Stimulated activated CD4-positive, alpha-beta T cell treated with anti-CD3 and anti-CD28 coated beads, Interleukin-12 subunit alpha, Interleukin-12 subunit beta, amount 100 ng/mL, for 24 hours (primary cell): ENCODE measurements around the gene SLC35G3.
"Not testable (repeated sequence)": the region's sequence is repeated elsewhere in the genome, so short reads cannot be mapped to it uniquely, and the experiment has no call there.

Experiments
- DNase-seq, 2 experiments: peaks; one replicate each; pipeline ENCODE4 v3.0.0-alpha.2; 2020; ENCODE audit warnings: low read depth in 2 of 2

The SLC35G3 gene

GRCh38 chr17:35210741-35211140, 16.5 kb upstream of the SLC35G3 start:
- DNase-seq, result no peak

- not testable (repeated sequence) for DNase-seq
Observed at GRCh38 chr17:35202582-35202981, 8.4 kb upstream of the SLC35G3 start.

- DNase-seq, result not testable (repeated sequence)
Observed at GRCh38 chr17:35195062-35195461, 869 bp upstream of the SLC35G3 start.

DNA sequence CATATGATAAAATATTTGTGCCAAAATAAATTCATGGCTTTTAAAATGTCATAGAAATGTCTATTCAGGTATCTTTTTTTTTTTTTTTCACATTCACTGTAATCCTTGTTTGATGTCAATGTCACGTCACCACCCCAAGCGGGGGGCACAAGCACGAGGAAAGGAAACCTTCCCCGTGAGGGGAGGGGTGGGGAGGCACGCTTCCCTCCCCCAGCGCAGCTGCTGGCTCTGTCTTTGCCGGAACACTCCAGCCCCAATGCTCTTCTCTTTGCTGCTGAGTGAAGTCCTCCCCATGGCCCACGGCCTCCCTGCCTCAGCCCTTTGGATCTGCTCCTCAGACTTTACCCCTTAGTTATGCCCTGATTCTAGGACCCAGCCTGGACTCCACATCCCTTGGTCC, 1.5 kb downstream of the SLC35G3 start:
- DNase-seq, result no peak

DNA sequence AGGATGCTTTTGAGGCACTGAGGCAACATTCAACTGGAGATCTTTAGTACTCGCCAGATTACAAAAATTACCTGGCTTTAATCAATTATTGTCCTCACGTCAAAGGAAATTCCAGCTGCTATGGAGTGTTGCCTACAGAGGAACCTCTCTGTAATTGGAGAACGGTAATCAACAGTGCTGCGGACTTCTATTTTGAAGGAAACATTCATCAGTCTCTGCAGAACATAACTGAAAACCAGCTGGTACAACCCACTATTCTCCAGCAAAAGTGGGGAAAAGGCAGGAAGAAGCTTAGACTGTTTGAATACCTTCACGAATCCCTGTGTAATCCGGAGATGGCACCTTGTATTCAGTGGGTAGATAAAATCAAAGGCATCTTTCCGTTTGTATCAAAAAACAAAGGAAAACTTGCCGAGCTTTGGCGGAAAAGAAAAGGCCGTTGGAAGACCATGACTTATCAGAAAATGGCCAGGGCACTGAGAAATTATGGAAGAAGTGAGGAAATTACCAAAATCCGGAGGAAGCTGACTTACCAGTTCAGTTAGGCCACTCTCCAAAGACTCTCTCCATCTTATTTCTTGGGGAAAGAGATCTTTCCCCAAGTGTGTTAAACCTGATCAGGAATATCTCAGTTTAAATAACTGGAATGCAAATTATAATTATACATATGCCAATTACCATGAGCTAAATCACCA, 3.0 kb downstream of the SLC35G3 start:
- DNase-seq, result no peak

- DNase-seq, result no peak
Observed at GRCh38 chr17:35189291-35189690, 4.9 kb downstream of the SLC35G3 start.

- DNase-seq, result no peak
Observed at GRCh38 chr17:35188111-35188510, 6.1 kb downstream of the SLC35G3 start.

- DNase-seq, result no peak
Observed at GRCh38 chr17:35187481-35187880, 6.7 kb downstream of the SLC35G3 start.

DNA sequence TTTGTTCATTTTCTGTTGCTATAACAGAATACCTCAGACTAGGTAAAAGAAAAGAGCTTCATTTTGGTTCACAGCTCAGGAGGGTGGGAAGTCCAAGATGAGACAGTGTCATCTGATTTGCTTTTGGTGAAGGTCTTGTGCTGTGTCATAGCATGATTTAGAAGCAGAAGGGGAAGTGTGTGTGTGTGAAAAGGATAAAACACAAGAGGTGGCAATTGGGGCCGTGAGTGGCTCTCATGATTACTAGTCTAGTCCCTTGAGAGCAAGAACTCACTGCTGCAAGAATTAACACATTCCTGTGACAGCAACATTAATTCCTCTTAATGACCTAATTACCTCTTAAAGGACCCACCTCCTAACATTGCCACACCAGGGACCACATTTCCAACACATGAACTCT, 8.3 kb downstream of the SLC35G3 start:
- no peak for DNase-seq

GRCh38 chr17:35184274-35184673, 9.9 kb downstream of the SLC35G3 start:
- DNase-seq, result no peak

- no peak for DNase-seq
Observed at GRCh38 chr17:35183332-35183731, 10.9 kb downstream of the SLC35G3 start.

- not testable (repeated sequence) for DNase-seq
Observed at GRCh38 chr17:35179379-35179778, 14.8 kb downstream of the SLC35G3 start.

DNA sequence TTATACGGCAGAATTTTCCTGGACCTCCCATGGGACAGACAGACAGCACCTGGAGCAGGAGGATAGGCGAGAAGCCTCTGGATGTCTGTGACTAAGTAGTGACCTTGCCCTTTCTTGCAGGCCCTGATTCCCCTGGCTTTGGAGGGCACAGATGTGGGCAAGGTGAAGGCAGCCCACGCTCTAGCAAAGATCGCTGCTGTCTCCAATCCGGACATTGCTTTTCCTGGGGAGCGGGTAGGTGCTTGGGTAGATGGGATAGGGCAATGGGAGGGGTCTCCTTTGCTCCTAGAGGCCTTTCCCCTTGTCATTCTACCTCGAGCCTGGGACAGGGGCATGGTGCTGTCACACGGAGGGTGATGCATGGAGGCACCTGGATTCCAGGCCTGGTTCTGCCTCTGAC, 17.3 kb downstream of the SLC35G3 start:
- DNase-seq, result no peak

- no peak for DNase-seq
Observed at GRCh38 chr17:35175638-35176415, 18.4 kb downstream of the SLC35G3 start.

GRCh38 chr17:35174835-35175334, 19.3 kb downstream of the SLC35G3 start:
- DNase-seq, result no peak

DNA sequence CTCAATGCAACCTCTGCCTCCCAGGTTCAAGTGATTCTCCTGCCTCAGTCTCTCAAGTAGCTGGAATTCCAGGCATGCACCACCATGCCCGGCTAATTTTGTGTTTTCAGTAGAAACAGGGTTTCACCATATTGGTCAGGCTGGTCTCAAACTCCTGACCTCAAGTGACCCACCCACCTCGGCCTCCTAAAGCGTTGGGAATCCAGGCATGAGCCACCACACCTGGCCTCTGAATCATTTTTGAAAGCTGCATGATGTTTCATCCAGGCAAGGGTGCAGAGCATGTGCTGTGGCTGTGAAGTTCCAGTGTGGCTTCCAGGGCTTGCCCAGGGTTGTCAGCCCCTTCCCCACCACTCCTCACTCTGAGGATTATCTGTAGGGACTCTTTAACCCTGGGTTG, 21.9 kb downstream of the SLC35G3 start:
- not testable (repeated sequence) for DNase-seq

GRCh38 chr17:35171834-35172233, 22.4 kb downstream of the SLC35G3 start:
- no peak for DNase-seq

GRCh38 chr17:35170968-35171771, 23.0 kb downstream of the SLC35G3 start:
- DNase-seq, result no peak

DNA sequence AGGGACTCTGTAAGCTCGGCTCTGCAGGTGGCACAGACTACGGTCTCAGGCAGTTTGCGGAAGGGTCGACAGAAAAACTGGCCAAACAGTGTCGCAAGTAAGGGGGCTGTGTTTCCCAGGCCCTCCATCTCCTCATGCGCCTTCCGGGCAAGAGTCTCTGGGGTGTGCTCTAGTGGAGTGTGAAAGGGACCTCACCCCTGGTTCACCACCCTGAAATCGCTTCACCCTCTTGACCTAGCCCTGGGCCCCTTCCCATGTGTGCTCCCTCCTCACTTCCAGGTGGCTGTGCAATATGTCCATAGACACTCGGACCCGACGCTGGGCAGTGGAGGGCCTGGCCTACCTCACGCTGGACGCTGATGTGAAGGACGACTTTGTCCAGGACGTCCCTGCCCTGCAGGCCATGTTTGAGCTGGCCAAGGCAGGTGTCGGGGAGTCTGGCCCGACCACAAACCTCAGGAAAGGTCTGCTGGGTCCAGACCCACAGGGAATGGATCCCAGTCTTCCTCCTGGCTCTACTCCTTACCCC, 24.3 kb downstream of the SLC35G3 start:
- no peak for DNase-seq

DNA sequence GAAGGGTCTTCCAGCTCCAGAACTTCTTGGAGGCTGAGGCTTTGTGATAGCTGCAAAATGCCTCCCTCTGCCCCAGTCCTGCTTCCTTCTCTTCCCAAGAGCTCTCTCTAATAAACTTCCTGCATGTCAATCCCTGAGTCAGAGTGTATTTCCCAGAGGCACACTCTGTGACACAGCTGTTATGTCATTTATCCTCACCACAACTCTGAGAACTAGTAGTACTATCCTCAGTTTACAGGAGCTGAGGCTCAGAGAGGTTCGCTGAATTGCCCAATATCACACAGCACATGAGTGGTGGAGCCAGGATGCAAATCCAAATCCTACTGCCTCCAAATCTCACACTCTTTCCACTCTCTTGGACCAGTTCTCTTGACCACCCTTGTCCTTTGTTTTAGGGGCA, 26.5 kb downstream of the SLC35G3 start:
- DNase-seq, result no peak

DNA sequence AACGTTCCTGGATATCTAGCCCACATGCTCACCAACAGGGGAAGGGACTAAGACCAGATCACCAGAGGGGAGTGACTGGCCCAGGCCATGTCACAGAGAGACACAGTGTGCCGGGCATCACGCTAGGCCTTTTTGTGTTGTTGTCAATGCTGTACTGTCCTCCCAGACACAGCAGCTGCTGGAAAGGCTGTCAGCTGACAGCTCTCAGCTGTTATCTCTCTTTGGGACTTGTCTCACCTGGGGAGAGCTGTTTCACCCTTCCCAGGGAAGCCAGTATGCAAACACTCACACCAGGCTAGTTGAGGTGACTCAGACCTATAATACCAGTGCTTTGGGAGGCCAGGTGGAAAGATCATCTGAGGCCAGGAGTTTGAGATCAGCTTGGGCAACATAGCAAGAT, 27.1 kb downstream of the SLC35G3 start:
- no peak for DNase-seq

DNA sequence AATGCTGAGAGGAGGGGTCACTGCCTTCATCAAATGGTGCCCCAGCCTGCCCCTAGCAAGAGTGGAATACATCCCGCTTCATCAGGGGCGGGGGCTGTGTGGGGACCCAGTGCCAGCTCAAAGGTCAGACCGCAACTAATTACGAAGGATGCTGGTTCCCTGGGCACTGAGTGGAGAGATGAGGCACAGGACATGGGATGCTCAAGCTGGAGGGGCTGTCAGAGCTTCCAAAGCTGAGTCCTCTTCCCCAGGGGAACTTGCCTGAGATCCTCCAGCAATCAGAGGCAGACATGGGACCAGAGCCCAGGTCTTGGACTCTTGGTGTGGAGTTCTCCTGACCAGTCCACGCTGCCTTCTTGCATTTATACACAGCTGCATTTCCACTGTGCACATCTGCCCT, 27.7 kb downstream of the SLC35G3 start:
- no peak for DNase-seq
